Keratinocyte (primary cell): ENCODE data around the gene FMN1. TPM values are rescaled to one million over a fixed set of nuclear protein-coding genes. Genes with fewer than 3 reads are reported as not detected.

Source experiments
- DNase-seq: peaks from one replicate; pipeline ENCODE4 v3.0.0-alpha.2; 2011; ENCODE audit warnings: low read depth, missing footprints, low spot score
- FAIRE-seq: peaks from 2 replicates; lab custom pipeline; 2011; peaks lifted over from hg19 to GRCh38; lab: Jason Lieb, UNC
- H2AFZ ChIP-seq: 2 replicates; pipeline ENCODE4 v1.6.0; 2012; ENCODE audit warnings: low read length, control low read depth, inconsistent platforms; ENCODE audit not compliant: control insufficient read depth
- H3K27ac ChIP-seq: 2 replicates; pipeline ENCODE4 v1.5.1; 2011; ENCODE audit warnings: low read length; ENCODE audit not compliant: control insufficient read depth, insufficient read depth
- H3K27me3 ChIP-seq: 3 replicates; pipeline ENCODE4 v1.6.0; 2011; ENCODE audit warnings: low read length; ENCODE audit not compliant: control insufficient read depth, insufficient read depth; ENCODE audit errors: extremely low read depth
- H3K36me3 ChIP-seq, 2 experiments: 2 replicates in 1 of 2; 3 replicates in 1 of 2; pipeline ENCODE4 v1.5.1; 2011; ENCODE audit warnings: low read length in 2 of 2, mild to moderate bottlenecking in 1 of 2; ENCODE audit not compliant: control insufficient read depth in 2 of 2, insufficient read depth in 2 of 2; ENCODE audit errors: extremely low read depth in 1 of 2
- H3K4me1 ChIP-seq: 3 replicates; pipeline ENCODE4 v1.5.1; 2011; ENCODE audit warnings: low read length; ENCODE audit not compliant: control insufficient read depth, insufficient read depth; ENCODE audit errors: extremely low read depth
- H3K4me2 ChIP-seq: 3 replicates; pipeline ENCODE4 v1.6.0; 2011; ENCODE audit warnings: low read depth, low read length; ENCODE audit not compliant: control insufficient read depth, insufficient read depth; ENCODE audit errors: extremely low read depth
- H3K4me3 ChIP-seq, 3 experiments: fragments of 200-600 bp in 1 of 3; sonication (generic) in 1 of 3; 2 replicates in 2 of 3; 3 replicates in 1 of 3; pipeline ENCODE4 v1.5.1; 2011 to 2016; ENCODE audit warnings: low read length in 3 of 3, mild to moderate bottlenecking in 3 of 3, control low read depth in 2 of 3, inconsistent platforms in 1 of 3, low read depth in 1 of 3, mixed read lengths in 1 of 3, mixed run types in 1 of 3, moderate library complexity in 1 of 3; ENCODE audit not compliant: control insufficient read depth in 2 of 3, insufficient read depth in 2 of 3; ENCODE audit errors: extremely low read depth in 1 of 3
- H3K79me2 ChIP-seq: 2 replicates; pipeline ENCODE4 v1.6.0; 2012; ENCODE audit warnings: low read length; ENCODE audit not compliant: control insufficient read depth, insufficient read depth
- H3K9ac ChIP-seq: 3 replicates; pipeline ENCODE4 v1.6.0; 2011; ENCODE audit warnings: low read length; ENCODE audit not compliant: control insufficient read depth, insufficient read depth; ENCODE audit errors: extremely low read depth
- H3K9me1 ChIP-seq: 3 replicates; pipeline ENCODE4 v1.6.0; 2011; ENCODE audit warnings: low read length; ENCODE audit not compliant: control insufficient read depth, insufficient read depth; ENCODE audit errors: extremely low read depth
- H3K9me3 ChIP-seq: 2 replicates; pipeline ENCODE4 v1.5.1; 2012; ENCODE audit warnings: low read depth, low read length; ENCODE audit not compliant: control insufficient read depth
- H4K20me1 ChIP-seq: 3 replicates; pipeline ENCODE4 v1.6.0; 2011; ENCODE audit warnings: low read length; ENCODE audit not compliant: control insufficient read depth, insufficient read depth; ENCODE audit errors: extremely low read depth
- EZH2 ChIP-seq: IDR thresholded peaks from one replicate; pipeline ENCODE4 v1.6.1; 2012; ENCODE audit warnings: inconsistent platforms, mild to moderate bottlenecking, low read length, moderate library complexity
- dilution Hi-C: fragments of 300-500 bp; cut with MboI; formaldehyde crosslinking; loops from one replicate; pipeline ENCODE4 v1.7.0; 2020; ENCODE audit warnings: low sequenced_read_pairs; ENCODE audit not compliant: extremely low pct_ligation_motif_present
- polyA plus RNA-seq, 5 experiments: library from polyadenylated mRNA; depleted of rRNA in 3 of 5; stranded (reverse) in 3 of 5; stranded (forward) in 1 of 5; unstranded in 1 of 5; fragments of >200 nt; gene quantifications; 1 replicate in 1 of 5; 2 replicates in 3 of 5; 3 replicates in 1 of 5; pipeline versions ENCODE4 v1.2.1 to v1.2.3, GENCODE V29; 2011 to 2012; ENCODE audit warnings: missing spikeins in 2 of 5, low read depth in 1 of 5, low replicate concordance in 1 of 5
- TF ChIP-seq, protein P1 (sequence below), 3 experiments: IDR thresholded peaks in 1 of 3; conservative IDR thresholded peaks in 1 of 3; optimal IDR thresholded peaks in 1 of 3; 2 replicates in 2 of 3; 3 replicates in 1 of 3; pipeline versions ENCODE3 to v1.5.1; 2011; ENCODE audit warnings: low read length in 3 of 3, mild to moderate bottlenecking in 3 of 3, moderate library complexity in 2 of 3, control low read depth in 1 of 3, inconsistent platforms in 1 of 3; ENCODE audit not compliant: insufficient read depth in 2 of 3; ENCODE audit errors: extremely low read depth in 1 of 3

FMN1 gene
- polyA plus RNA-seq, 1 donor (not counting 4 experiments of a cell fraction or from before 2014, with no cell fraction given), result 0.71 TPM

DNA sequence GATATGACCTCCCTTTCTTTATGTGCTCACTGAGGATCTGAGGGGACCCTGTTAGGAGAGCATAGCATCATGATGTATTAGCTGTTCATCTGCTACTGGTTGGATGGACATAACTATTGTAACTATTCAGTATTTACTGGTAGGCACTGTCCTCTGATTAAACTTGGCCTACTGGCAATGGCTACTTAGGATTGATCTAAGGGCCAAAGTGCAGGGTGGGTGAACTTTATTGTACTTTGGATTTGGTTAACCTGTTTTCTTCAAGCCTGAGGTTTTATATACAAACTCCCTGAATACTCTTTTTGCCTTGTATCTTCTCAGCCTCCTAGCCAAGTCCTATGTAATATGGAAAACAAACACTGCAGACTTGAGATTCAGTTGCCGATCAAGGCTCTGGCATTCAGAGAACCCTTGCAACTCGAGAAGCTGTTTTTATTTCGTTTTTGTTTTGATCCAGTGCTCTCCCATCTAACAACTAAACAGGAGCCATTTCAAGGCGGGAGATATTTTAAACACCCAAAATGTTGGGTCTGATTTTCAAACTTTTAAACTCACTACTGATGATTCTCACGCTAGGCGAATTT is 461.8 kb downstream of the FMN1 start:
- no peaks in the 10 kb centered on the region for H3K79me2 ChIP-seq
- H3K9me3 ChIP-seq, result no peaks in the 10 kb centered on the region
- no peak for TF ChIP-seq EZH2
- TF ChIP-seq, protein P1, sequence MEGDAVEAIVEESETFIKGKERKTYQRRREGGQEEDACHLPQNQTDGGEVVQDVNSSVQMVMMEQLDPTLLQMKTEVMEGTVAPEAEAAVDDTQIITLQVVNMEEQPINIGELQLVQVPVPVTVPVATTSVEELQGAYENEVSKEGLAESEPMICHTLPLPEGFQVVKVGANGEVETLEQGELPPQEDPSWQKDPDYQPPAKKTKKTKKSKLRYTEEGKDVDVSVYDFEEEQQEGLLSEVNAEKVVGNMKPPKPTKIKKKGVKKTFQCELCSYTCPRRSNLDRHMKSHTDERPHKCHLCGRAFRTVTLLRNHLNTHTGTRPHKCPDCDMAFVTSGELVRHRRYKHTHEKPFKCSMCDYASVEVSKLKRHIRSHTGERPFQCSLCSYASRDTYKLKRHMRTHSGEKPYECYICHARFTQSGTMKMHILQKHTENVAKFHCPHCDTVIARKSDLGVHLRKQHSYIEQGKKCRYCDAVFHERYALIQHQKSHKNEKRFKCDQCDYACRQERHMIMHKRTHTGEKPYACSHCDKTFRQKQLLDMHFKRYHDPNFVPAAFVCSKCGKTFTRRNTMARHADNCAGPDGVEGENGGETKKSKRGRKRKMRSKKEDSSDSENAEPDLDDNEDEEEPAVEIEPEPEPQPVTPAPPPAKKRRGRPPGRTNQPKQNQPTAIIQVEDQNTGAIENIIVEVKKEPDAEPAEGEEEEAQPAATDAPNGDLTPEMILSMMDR (optimal IDR thresholded peaks at IDR 0.05 in 1 of 3, IDR thresholded peaks at IDR 0.05 in 1 of 3, conservative IDR thresholded peaks at IDR 0.05 in 1 of 3; ENCODE audit: extremely low read depth in 1 of 3, insufficient read depth in 2 of 3, low read length in 3 of 3), result no peak
- no peak overlapping the region for H2AFZ ChIP-seq
- DNase-seq (no peak), FAIRE-seq (no peak)
- H4K20me1 ChIP-seq, result no peaks in the 10 kb centered on the region
- no peak overlapping the region for H3K9ac ChIP-seq
- H3K4me3 ChIP-seq, result no peak overlapping the region
- no peak overlapping the region for H3K4me2 ChIP-seq
- H3K4me1 ChIP-seq, result peaks cover 14% of the 10 kb centered on the region
- H3K36me3 ChIP-seq, result no peaks in the 10 kb centered on the region
- dilution Hi-C loops, result no loop called here
- H3K27ac ChIP-seq, result no peak overlapping the region
- no peaks in the 10 kb centered on the region for H3K27me3 ChIP-seq
- no peaks in the 10 kb centered on the region for H3K9me1 ChIP-seq

DNA sequence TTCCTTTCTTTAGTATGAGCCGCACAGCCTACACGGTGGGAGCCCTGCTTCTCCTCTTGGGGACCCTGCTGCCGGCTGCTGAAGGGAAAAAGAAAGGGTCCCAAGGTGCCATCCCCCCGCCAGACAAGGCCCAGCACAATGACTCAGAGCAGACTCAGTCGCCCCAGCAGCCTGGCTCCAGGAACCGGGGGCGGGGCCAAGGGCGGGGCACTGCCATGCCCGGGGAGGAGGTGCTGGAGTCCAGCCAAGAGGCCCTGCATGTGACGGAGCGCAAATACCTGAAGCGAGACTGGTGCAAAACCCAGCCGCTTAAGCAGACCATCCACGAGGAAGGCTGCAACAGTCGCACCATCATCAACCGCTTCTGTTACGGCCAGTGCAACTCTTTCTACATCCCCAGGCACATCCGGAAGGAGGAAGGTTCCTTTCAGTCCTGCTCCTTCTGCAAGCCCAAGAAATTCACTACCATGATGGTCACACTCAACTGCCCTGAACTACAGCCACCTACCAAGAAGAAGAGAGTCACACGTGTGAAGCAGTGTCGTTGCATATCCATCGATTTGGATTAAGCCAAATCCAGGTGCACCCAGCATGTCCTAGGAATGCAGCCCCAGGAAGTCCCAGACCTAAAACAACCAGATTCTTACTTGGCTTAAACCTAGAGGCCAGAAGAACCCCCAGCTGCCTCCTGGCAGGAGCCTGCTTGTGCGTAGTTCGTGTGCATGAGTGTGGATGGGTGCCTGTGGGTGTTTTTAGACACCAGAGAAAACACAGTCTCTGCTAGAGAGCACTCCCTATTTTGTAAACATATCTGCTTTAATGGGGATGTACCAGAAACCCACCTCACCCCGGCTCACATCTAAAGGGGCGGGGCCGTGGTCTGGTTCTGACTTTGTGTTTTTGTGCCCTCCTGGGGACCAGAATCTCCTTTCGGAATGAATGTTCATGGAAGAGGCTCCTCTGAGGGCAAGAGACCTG is 463.5 kb downstream of the FMN1 start:
- Histone ChIP-seq H3K4me3 (no peak overlapping the region), H3K9me1 (no peaks in the 10 kb centered on the region), H3K36me3 (no peaks in the 10 kb centered on the region), H3K79me2 (no peaks in the 10 kb centered on the region), H3K9me3 (no peaks in the 10 kb centered on the region), H3K9ac (no peak overlapping the region), H3K27ac (no peak overlapping the region), H3K27me3 (no peaks in the 10 kb centered on the region), H4K20me1 (no peaks in the 10 kb centered on the region), H3K4me1 (peaks cover 14% of the 10 kb centered on the region), H2AFZ (no peak overlapping the region), H3K4me2 (no peak overlapping the region)
- TF ChIP-seq EZH2, result no peak
- TF ChIP-seq, protein P1 (optimal IDR thresholded peaks at IDR 0.05 in 1 of 3, IDR thresholded peaks at IDR 0.05 in 1 of 3, conservative IDR thresholded peaks at IDR 0.05 in 1 of 3; ENCODE audit: extremely low read depth in 1 of 3, insufficient read depth in 2 of 3, low read length in 3 of 3), result no peak
- dilution Hi-C loops, result no loop called here
- DNase-seq, result peak; percentile 19
- FAIRE-seq, result no peak
